Panc1 (cell line): ENCODE measurements around the gene CPZ.

ENCODE experiments used
- SIN3A ChIP-seq: IDR thresholded peaks from 2 replicates; pipeline ENCODE4 v1.6.1; 2012; ENCODE audit warnings: low read depth, mild to moderate bottlenecking, low read length, moderate library complexity, borderline replicate concordance; ENCODE audit not compliant: insufficient read depth
- TCF7L2 ChIP-seq: IDR thresholded peaks from 2 replicates; pipeline ENCODE4 v1.6.1; 2011; ENCODE audit warnings: mild to moderate bottlenecking, low read depth, low read length, inconsistent platforms
- TF ChIP-seq, protein P1 (sequence below): fragments of 450-650 bp; IDR thresholded peaks from 2 replicates; pipeline ENCODE4 v1.5.1; 2017; ENCODE audit warnings: mild to moderate bottlenecking
- TF ChIP-seq, protein P2 (sequence below), 2 experiments: IDR thresholded peaks; 2 replicates each; pipeline ENCODE4 v1.6.1; 2011 to 2012; ENCODE audit warnings: low read depth in 2 of 2, control low read depth in 1 of 2, low read length in 1 of 2, mild to moderate bottlenecking in 1 of 2, moderate library complexity in 1 of 2; ENCODE audit not compliant: insufficient read depth in 1 of 2

DNA sequence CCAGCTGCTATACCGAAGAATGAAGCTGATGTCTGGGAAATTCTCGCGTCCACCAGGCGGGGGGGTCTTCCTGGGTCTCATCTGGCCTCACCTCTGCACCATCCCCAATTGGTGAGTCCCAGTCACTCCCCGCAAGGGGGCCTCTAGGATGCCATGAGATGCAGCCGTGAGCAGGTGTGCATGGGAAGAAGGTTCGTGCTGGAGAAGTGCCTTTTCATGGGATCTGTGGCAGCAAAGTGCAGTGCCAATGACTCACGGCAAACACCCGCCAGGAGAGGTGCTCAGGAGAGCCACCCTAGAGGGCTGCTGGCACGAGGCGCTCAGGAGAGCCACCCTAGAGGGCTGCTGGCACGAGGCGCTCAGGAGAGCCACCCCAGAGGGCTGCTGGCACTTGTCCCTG lies 55.1 kb downstream of the CPZ start:
- TF ChIP-seq SIN3A (no peak), TCF7L2 (no peak)
- TF ChIP-seq, protein P1, sequence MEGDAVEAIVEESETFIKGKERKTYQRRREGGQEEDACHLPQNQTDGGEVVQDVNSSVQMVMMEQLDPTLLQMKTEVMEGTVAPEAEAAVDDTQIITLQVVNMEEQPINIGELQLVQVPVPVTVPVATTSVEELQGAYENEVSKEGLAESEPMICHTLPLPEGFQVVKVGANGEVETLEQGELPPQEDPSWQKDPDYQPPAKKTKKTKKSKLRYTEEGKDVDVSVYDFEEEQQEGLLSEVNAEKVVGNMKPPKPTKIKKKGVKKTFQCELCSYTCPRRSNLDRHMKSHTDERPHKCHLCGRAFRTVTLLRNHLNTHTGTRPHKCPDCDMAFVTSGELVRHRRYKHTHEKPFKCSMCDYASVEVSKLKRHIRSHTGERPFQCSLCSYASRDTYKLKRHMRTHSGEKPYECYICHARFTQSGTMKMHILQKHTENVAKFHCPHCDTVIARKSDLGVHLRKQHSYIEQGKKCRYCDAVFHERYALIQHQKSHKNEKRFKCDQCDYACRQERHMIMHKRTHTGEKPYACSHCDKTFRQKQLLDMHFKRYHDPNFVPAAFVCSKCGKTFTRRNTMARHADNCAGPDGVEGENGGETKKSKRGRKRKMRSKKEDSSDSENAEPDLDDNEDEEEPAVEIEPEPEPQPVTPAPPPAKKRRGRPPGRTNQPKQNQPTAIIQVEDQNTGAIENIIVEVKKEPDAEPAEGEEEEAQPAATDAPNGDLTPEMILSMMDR: no peak
- TF ChIP-seq, protein P2, sequence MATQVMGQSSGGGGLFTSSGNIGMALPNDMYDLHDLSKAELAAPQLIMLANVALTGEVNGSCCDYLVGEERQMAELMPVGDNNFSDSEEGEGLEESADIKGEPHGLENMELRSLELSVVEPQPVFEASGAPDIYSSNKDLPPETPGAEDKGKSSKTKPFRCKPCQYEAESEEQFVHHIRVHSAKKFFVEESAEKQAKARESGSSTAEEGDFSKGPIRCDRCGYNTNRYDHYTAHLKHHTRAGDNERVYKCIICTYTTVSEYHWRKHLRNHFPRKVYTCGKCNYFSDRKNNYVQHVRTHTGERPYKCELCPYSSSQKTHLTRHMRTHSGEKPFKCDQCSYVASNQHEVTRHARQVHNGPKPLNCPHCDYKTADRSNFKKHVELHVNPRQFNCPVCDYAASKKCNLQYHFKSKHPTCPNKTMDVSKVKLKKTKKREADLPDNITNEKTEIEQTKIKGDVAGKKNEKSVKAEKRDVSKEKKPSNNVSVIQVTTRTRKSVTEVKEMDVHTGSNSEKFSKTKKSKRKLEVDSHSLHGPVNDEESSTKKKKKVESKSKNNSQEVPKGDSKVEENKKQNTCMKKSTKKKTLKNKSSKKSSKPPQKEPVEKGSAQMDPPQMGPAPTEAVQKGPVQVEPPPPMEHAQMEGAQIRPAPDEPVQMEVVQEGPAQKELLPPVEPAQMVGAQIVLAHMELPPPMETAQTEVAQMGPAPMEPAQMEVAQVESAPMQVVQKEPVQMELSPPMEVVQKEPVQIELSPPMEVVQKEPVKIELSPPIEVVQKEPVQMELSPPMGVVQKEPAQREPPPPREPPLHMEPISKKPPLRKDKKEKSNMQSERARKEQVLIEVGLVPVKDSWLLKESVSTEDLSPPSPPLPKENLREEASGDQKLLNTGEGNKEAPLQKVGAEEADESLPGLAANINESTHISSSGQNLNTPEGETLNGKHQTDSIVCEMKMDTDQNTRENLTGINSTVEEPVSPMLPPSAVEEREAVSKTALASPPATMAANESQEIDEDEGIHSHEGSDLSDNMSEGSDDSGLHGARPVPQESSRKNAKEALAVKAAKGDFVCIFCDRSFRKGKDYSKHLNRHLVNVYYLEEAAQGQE (IDR thresholded peaks at IDR 0.05; ENCODE audit: insufficient read depth in 1 of 2, low read depth in 2 of 2, low read length in 1 of 2): no peak
